ENCODE data around the gene OR51A2. TPM values are rescaled to one million over a fixed set of nuclear protein-coding genes. Genes with fewer than 3 reads are reported as not detected.

OR51A2 gene
- total and polyA plus RNA-seq, 2 of the 8 experiments (the other 6 are each of a cell fraction or from before 2014, with no cell fraction given): not detected

DNA sequence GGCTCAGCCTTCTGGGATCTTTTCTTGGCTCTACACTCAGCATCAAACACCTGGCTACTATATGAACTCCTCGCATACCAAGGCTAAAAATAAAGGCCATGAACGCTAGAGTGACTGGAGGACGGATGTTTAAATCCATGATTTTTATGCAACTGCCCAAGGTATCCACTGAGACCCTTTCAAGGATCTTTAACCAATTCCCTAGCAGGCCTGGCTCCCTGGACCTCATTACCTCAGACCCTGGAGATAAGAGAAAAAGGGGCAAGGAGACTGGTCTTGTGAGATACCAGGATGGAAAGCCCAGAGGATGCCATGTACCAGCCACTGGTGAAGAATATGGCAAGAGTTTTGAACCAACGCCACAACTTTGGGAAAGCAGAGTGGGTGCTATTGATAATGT lies 36.3 kb downstream of the OR51A2 start, which contains the start of gene OR51G2:
Gene OR51G2 (minus strand): TSS at position 101 of the 400 bp plus-strand sequence. CDS start 3,687 bp downstream, outside the sequence.
- FAIRE-seq: no peak
- H3K4me2 ChIP-seq (ENCODE audit: insufficient read depth in 1 of 2, low read depth in 2 of 2, low read length in 2 of 2): no peak within 1 kb of the TSS
- H2BK120ac ChIP-seq (replicated peaks; ENCODE audit: low read depth, low read length): no peak within 1 kb of the TSS
- 75% methylated on average over 4 of the region's 4 CpGs; no CpG with 5 or more reads in 1 of the 2 experiments for WGBS, 2 experiments (ENCODE audit: extremely low coverage in 1 of 2, insufficient coverage in 1 of 2, insufficient read length in 1 of 2, insufficient replicate concordance in 2 of 2, low coverage in 1 of 2, low lambda C conversion rate in 2 of 2, missing lambda C conversion rate in 1 of 2)
- TF ChIP-seq CHD1 (IDR thresholded peaks at IDR 0.05; ENCODE audit: low read depth, low read length) (no peak), GTF2F1 (IDR thresholded peaks at IDR 0.05; ENCODE audit: borderline replicate concordance, low read depth, low read length) (no peak), MAFK (IDR thresholded peaks at IDR 0.05; ENCODE audit: low read depth, low read length) (no peak), CBX8 (IDR thresholded peaks at IDR 0.05; ENCODE audit: borderline replicate concordance, low read depth, low read length) (no peak), NANOG (IDR thresholded peaks at IDR 0.05; ENCODE audit: insufficient read depth, low read depth, low read length, poor library complexity, severe bottlenecking) (no peak), SP1 (IDR thresholded peaks at IDR 0.05; ENCODE audit: low read depth, low read length) (no peak), KDM4A (IDR thresholded peaks at IDR 0.05; ENCODE audit: low read depth, low read length, severe bottlenecking) (no peak), ASH2L (IDR thresholded peaks at IDR 0.05; ENCODE audit: low read length) (no peak), EZH2 (IDR thresholded peaks at IDR 0.05; ENCODE audit: low read depth, low read length, severe bottlenecking) (no peak)
- TF ChIP-seq, protein P1, sequence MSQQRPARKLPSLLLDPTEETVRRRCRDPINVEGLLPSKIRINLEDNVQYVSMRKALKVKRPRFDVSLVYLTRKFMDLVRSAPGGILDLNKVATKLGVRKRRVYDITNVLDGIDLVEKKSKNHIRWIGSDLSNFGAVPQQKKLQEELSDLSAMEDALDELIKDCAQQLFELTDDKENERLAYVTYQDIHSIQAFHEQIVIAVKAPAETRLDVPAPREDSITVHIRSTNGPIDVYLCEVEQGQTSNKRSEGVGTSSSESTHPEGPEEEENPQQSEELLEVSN (IDR thresholded peaks at IDR 0.05): no peak
- H3K23ac ChIP-seq (ENCODE audit: insufficient read length): no peak within 1 kb of the TSS
- H2AFZ ChIP-seq (ENCODE audit: low read length): no peak within 1 kb of the TSS
- H3K23me2 ChIP-seq (ENCODE audit: low read depth, low read length): no peaks in the 10 kb centered on the region
- no peak within 1 kb of the TSS for H3K4me3 ChIP-seq (ENCODE audit: extremely low read depth in 1 of 4, insufficient read depth in 2 of 4, low read depth in 3 of 4, low read length in 4 of 4)
- no peak for DNase-seq (ENCODE audit: low read depth in 1 of 2, low spot score in 2 of 2)
- H3K79me1 ChIP-seq (ENCODE audit: low read depth, low read length): no peaks in the 10 kb centered on the region
- H3K27ac ChIP-seq (ENCODE audit: low read depth, low read length): no peak within 1 kb of the TSS
- H2BK12ac ChIP-seq (ENCODE audit: low read depth, low read length): no peak within 1 kb of the TSS
- H3K4ac ChIP-seq (replicated peaks; ENCODE audit: insufficient read length, low read depth, low read length): no peak within 1 kb of the TSS
- no peak within 1 kb of the TSS for H2AK5ac ChIP-seq (ENCODE audit: low read depth, low read length)
- H4K20me1 ChIP-seq (replicated peaks in 1 of 2; ENCODE audit: control insufficient read depth in 1 of 2, insufficient read depth in 2 of 2, low read length in 2 of 2): peaks cover 0 to 3% of the 10 kb centered on the region in 2 experiments
- no peaks in the 10 kb centered on the region for H3K36me3 ChIP-seq (ENCODE audit: control insufficient read depth in 2 of 4, insufficient read depth in 4 of 4, low read length in 3 of 4)
- H2BK20ac ChIP-seq (ENCODE audit: low read length): no peak within 1 kb of the TSS
- no peaks in the 10 kb centered on the region for H3K79me2 ChIP-seq (ENCODE audit: control insufficient read depth in 1 of 2, insufficient read depth in 2 of 2, low read length in 2 of 2)
- no peak within 1 kb of the TSS for H4K91ac ChIP-seq (replicated peaks; ENCODE audit: insufficient read length, low read length)
- H3K18ac ChIP-seq (ENCODE audit: extremely low read depth, low read length): no peak within 1 kb of the TSS
- H3K56ac ChIP-seq (replicated peaks; ENCODE audit: insufficient read length, low read depth, low read length): no peak within 1 kb of the TSS
- POLR2A ChIA-PET (ENCODE audit: partially characterized antibody): no interaction called here
- no peak within 1 kb of the TSS for H3K9ac ChIP-seq (replicated peaks in 1 of 4; ENCODE audit: extremely low read depth in 1 of 4, low read depth in 3 of 4, low read length in 3 of 4)
- no peak within 1 kb of the TSS for H4K8ac ChIP-seq (ENCODE audit: extremely low read depth, insufficient read depth, low read length)
- H4K5ac ChIP-seq (ENCODE audit: insufficient read length, low read depth, low read length): no peak within 1 kb of the TSS
- no peak within 1 kb of the TSS for H2BK15ac ChIP-seq (ENCODE audit: low read length)
- no peaks in the 10 kb centered on the region for H3K27me3 ChIP-seq (replicated peaks in 1 of 4; ENCODE audit: control insufficient read depth in 3 of 4, extremely low read depth in 1 of 4, insufficient read depth in 3 of 4, low read length in 3 of 4)
- CTCF ChIA-PET (ENCODE audit: partially characterized antibody): interaction anchor here (1.0 kb wide), 1 partner anchor 283 kb away, joined by 3 read pairs; no protein-coding TSS in a partner anchor
- H3K4me1 ChIP-seq (replicated peaks in 1 of 4; ENCODE audit: control insufficient read depth in 3 of 4, insufficient read depth in 4 of 4, low read length in 3 of 4): no peaks in the 10 kb centered on the region
- H3K14ac ChIP-seq (ENCODE audit: insufficient read length): no peak within 1 kb of the TSS
- H2BK5ac ChIP-seq (ENCODE audit: low read depth, low read length): no peak within 1 kb of the TSS
- no peaks in the 10 kb centered on the region for H3K9me3 ChIP-seq (ENCODE audit: insufficient read depth in 2 of 2, low read depth in 1 of 2, low read length in 1 of 2)
